ENCODE measurements around the gene HADH. TPM values are rescaled to one million over a fixed set of nuclear protein-coding genes. Genes with fewer than 3 reads are reported as not detected.
A peak's percentile ranks its signal among the peaks of the same experiment; 100 is the strongest.

The HADH gene
- total RNA-seq, 2 experiments from 2014 or later: 58.4 to 60.8 TPM

- no peak overlapping the region for H3K4me3 Mint-ChIP-seq
- H3K36me3 Mint-ChIP-seq (ENCODE audit: low read depth): no peaks in the 10 kb centered on the region
- H3K4me1 Mint-ChIP-seq: peaks cover 3% of the 10 kb centered on the region
- intact Hi-C loops (cut with DNase I, micrococcal nuclease): no loop called here
- H3K9me3 Mint-ChIP-seq (ENCODE audit: low read depth): peaks cover 7% of the 10 kb centered on the region
- no peak overlapping the region for H3K27ac Mint-ChIP-seq
- CTCF ChIA-PET: interaction anchor here (0.8 kb wide), 1 partner anchor 10 kb away, joined by 3 read pairs; no protein-coding TSS in a partner anchor
- ATAC-seq (no peak), DNase-seq (no peak)
- POLR2A ChIA-PET: no interaction called here
- no peaks in the 10 kb centered on the region for H3K27me3 Mint-ChIP-seq
These were observed 12.2 kb upstream of the HADH start for GRCh38 chr4:107977482-107977881.

GRCh38 chr4:107977966-107978705 is 11.6 kb upstream of the HADH start:
- peaks cover 3% of the 10 kb centered on the region for H3K4me1 Mint-ChIP-seq
- no peaks in the 10 kb centered on the region for H3K27me3 Mint-ChIP-seq
- H3K9me3 Mint-ChIP-seq (ENCODE audit: low read depth): peaks cover 7% of the 10 kb centered on the region
- no peak overlapping the region for H3K4me3 Mint-ChIP-seq
- DNase-seq (no peak), ATAC-seq (no peak)
- intact Hi-C loops (cut with DNase I, micrococcal nuclease): no loop called here
- ChIA-PET CTCF (interaction anchor here (0.8 kb wide), 1 partner anchor 11 kb away, joined by 3 read pairs; no protein-coding TSS in a partner anchor), POLR2A (no interaction called here)
- H3K27ac Mint-ChIP-seq: no peak overlapping the region
- no peaks in the 10 kb centered on the region for H3K36me3 Mint-ChIP-seq (ENCODE audit: low read depth)

GRCh38 chr4:107978716-107979451 is 10.8 kb upstream of the HADH start:
- POLR2A ChIA-PET: no interaction called here
- Mint-ChIP-seq H3K27ac (no peak overlapping the region), H3K4me3 (no peak overlapping the region), H3K27me3 (no peaks in the 10 kb centered on the region), H3K36me3 (ENCODE audit: low read depth) (no peaks in the 10 kb centered on the region), H3K9me3 (ENCODE audit: low read depth) (peaks cover 7% of the 10 kb centered on the region), H3K4me1 (peaks cover 3% of the 10 kb centered on the region)
- DNase-seq (no peak), ATAC-seq (no peak)
- CTCF ChIA-PET: no interaction called here
- intact Hi-C loops (cut with DNase I, micrococcal nuclease): no loop called here

- no peaks in the 10 kb centered on the region for H3K27me3 Mint-ChIP-seq
- H3K27ac Mint-ChIP-seq: no peak overlapping the region
- POLR2A ChIA-PET: interaction anchor here (0.6 kb wide), 1 partner anchor 29 kb away, joined by 3 read pairs; no protein-coding TSS in a partner anchor
- peaks cover 46% of the 10 kb centered on the region for H3K4me1 Mint-ChIP-seq
- no peaks in the 10 kb centered on the region for H3K9me3 Mint-ChIP-seq (ENCODE audit: low read depth)
- peak overlapping the region; percentile 4 for H3K4me3 Mint-ChIP-seq
- DNase-seq (no peak), ATAC-seq (no peak)
- CTCF ChIA-PET: no interaction called here
- intact Hi-C loops (cut with DNase I, micrococcal nuclease): loop anchor here (2.0 to 5.0 kb wide), 4 partner anchors 57 to 1671 kb away; partner anchors contain the start of genes AIMP1 (in 1 of the 2), CYP2U1 (in 1 of the 2), PAPSS1 (in 1 of the 2) and SGMS2 (in 1 of the 2)
- peaks cover 9% of the 10 kb centered on the region for H3K36me3 Mint-ChIP-seq (ENCODE audit: low read depth)
These were observed 1.6 kb upstream of the HADH start for GRCh38 chr4:107987916-107988762.

GRCh38 chr4:107988763-107989035 is 990 bp upstream of the HADH start:
- CTCF ChIA-PET: no interaction called here
- ATAC-seq: no peak
- peaks cover 9% of the 10 kb centered on the region for H3K36me3 Mint-ChIP-seq (ENCODE audit: low read depth)
- H3K27ac Mint-ChIP-seq: peak overlapping the region; percentile 43
- H3K27me3 Mint-ChIP-seq: no peaks in the 10 kb centered on the region
- peaks cover 49% of the 10 kb centered on the region for H3K4me1 Mint-ChIP-seq
- intact Hi-C loops (cut with DNase I, micrococcal nuclease): loop anchor here (1.0 to 5.0 kb wide), 7 partner anchors 57 to 1672 kb away; partner anchors contain the start of genes CYP2U1 (in 2 of the 2), PAPSS1 (in 2 of the 2), RPL34 (in 2 of the 2) and AIMP1 (in 1 of the 2)
- DNase-seq: no peak
- peak overlapping the region; percentile 4 for H3K4me3 Mint-ChIP-seq
- POLR2A ChIA-PET: interaction anchor here (0.6 kb wide), 1 partner anchor 29 kb away, joined by 3 read pairs; no protein-coding TSS in a partner anchor
- no peaks in the 10 kb centered on the region for H3K9me3 Mint-ChIP-seq (ENCODE audit: low read depth)

GRCh38 chr4:107989162-107989536 is 540 bp upstream of the HADH start:
- no peak for DNase-seq
- Mint-ChIP-seq H3K4me3 (peak overlapping the region; percentile 95), H3K27ac (peak overlapping the region; percentile 96), H3K4me1 (peaks cover 51% of the 10 kb centered on the region), H3K27me3 (no peaks in the 10 kb centered on the region), H3K9me3 (ENCODE audit: low read depth) (no peaks in the 10 kb centered on the region), H3K36me3 (ENCODE audit: low read depth) (peaks cover 9% of the 10 kb centered on the region)
- POLR2A ChIA-PET: interaction anchor here (0.5 to 0.6 kb wide), 5 partner anchors 14 to 375 kb away, joined by 3 read pairs; no protein-coding TSS in a partner anchor
- CTCF ChIA-PET: no interaction called here
- no peak for ATAC-seq
- intact Hi-C loops (cut with DNase I, micrococcal nuclease): loop anchor here (1.0 to 5.0 kb wide), 7 partner anchors 58 to 1672 kb away; partner anchors contain the start of genes CYP2U1 (in 2 of the 2), PAPSS1 (in 2 of the 2), RPL34 (in 2 of the 2) and AIMP1 (in 1 of the 2)

- peaks cover 60% of the 10 kb centered on the region for H3K4me1 Mint-ChIP-seq
- H3K27ac Mint-ChIP-seq: no peak overlapping the region
- intact Hi-C loops (cut with DNase I, micrococcal nuclease): no loop called here
- DNase-seq (no peak), ATAC-seq (no peak)
- peaks cover 26% of the 10 kb centered on the region for H3K36me3 Mint-ChIP-seq (ENCODE audit: low read depth)
- H3K9me3 Mint-ChIP-seq (ENCODE audit: low read depth): no peaks in the 10 kb centered on the region
- no peaks in the 10 kb centered on the region for H3K27me3 Mint-ChIP-seq
- CTCF ChIA-PET: interaction anchor here (0.9 to 1.5 kb wide), 3 partner anchors 10 to 28 kb away, joined by 3 to 7 read pairs (median 4); no protein-coding TSS in a partner anchor
- H3K4me3 Mint-ChIP-seq: peak overlapping the region; percentile 95
- POLR2A ChIA-PET: interaction anchor here (0.5 to 0.6 kb wide), 2 partner anchors 60 to 269 kb away, joined by 3 to 6 read pairs; no protein-coding TSS in a partner anchor
These were observed 2.4 kb downstream of the HADH start for GRCh38 chr4:107991945-107992630.

GRCh38 chr4:107993969-107994368 is 4.3 kb downstream of the HADH start:
- Mint-ChIP-seq H3K36me3 (ENCODE audit: low read depth) (peaks cover 41% of the 10 kb centered on the region), H3K27ac (no peak overlapping the region), H3K9me3 (ENCODE audit: low read depth) (no peaks in the 10 kb centered on the region), H3K4me1 (peaks cover 61% of the 10 kb centered on the region), H3K4me3 (no peak overlapping the region), H3K27me3 (no peaks in the 10 kb centered on the region)
- ATAC-seq (no peak), DNase-seq (no peak)
- intact Hi-C loops (cut with DNase I, micrococcal nuclease): no loop called here
- CTCF ChIA-PET: interaction anchor here (0.7 to 1.4 kb wide), 3 partner anchors 10 to 578 kb away, joined by 3 to 5 read pairs (median 3); no protein-coding TSS in a partner anchor
- POLR2A ChIA-PET: no interaction called here

GRCh38 chr4:107994894-107995293 is 5.2 kb downstream of the HADH start:
- H3K27ac Mint-ChIP-seq: no peak overlapping the region
- H3K27me3 Mint-ChIP-seq: no peaks in the 10 kb centered on the region
- no peaks in the 10 kb centered on the region for H3K9me3 Mint-ChIP-seq (ENCODE audit: low read depth)
- CTCF ChIA-PET: interaction anchor here (0.7 to 1.4 kb wide), 4 partner anchors 9 to 25 kb away, joined by 3 to 5 read pairs (median 4); no protein-coding TSS in a partner anchor
- intact Hi-C loops (cut with DNase I, micrococcal nuclease): no loop called here
- peaks cover 49% of the 10 kb centered on the region for H3K36me3 Mint-ChIP-seq (ENCODE audit: low read depth)
- POLR2A ChIA-PET: no interaction called here
- no peak for DNase-seq
- ATAC-seq: no peak
- H3K4me3 Mint-ChIP-seq: no peak overlapping the region
- peaks cover 67% of the 10 kb centered on the region for H3K4me1 Mint-ChIP-seq

GRCh38 chr4:107996949-107997788 is 7.5 kb downstream of the HADH start:
- ATAC-seq (no peak), DNase-seq (no peak)
- Mint-ChIP-seq H3K27me3 (no peaks in the 10 kb centered on the region), H3K4me3 (no peak overlapping the region), H3K36me3 (ENCODE audit: low read depth) (peaks cover 54% of the 10 kb centered on the region), H3K9me3 (ENCODE audit: low read depth) (no peaks in the 10 kb centered on the region), H3K27ac (no peak overlapping the region), H3K4me1 (peaks cover 60% of the 10 kb centered on the region)
- intact Hi-C loops (cut with DNase I, micrococcal nuclease): no loop called here
- ChIA-PET POLR2A (interaction anchor here (0.6 to 0.7 kb wide), 2 partner anchors 143 to 654 kb away, joined by 3 to 4 read pairs; no protein-coding TSS in a partner anchor), CTCF (interaction anchor here (1.7 to 2.5 kb wide), 2 partner anchors 18 to 22 kb away, joined by 4 to 7 read pairs; no protein-coding TSS in a partner anchor)
